ENCODE results near the gene P2RX5.
A peak's percentile ranks its signal among the peaks of the same experiment; 100 is the strongest.

The P2RX5 gene

DNA sequence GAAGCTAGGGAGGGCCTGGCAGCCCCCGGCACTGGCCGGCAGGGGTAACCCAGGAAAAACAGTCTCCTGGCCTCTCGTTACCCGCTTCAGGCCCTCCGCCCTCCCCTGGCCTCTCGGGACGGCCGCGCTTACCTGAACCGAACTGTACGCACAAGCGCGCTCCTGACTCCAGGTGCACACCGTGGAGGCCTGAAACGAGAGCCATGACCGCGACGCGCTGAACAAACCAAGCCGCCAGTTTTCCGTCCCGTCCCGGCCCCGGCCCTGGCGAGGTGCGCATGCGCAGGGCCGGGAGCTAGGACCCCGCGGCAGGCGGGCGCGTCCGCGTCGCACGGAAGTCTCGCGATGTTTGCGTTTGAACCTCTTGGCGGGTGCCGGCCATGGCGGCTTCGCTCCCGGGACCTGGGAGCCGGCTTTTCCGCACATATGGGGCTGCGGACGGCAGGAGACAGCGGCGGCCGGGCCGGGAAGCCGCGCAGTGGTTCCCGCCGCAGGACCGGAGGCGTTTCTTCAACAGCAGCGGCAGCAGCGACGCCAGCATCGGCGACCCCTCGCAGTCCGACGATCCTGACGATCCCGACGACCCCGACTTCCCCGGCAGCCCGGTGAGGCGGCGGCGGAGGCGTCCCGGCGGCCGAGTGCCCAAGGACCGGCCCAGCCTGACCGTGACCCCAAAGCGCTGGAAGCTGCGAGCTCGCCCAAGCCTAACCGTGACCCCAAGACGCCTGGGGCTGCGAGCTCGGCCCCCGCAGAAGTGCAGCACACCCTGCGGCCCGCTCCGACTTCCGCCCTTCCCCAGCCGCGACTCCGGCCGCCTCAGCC lies 27.8 kb upstream of the P2RX5 start, which contains the start of gene HASPIN:
Gene HASPIN, plus strand, starts transcription at position 348 of the 822 bp plus-strand sequence. Its CDS starts 33 bp downstream, at position 381.
- TF ChIP-seq, protein P1, sequence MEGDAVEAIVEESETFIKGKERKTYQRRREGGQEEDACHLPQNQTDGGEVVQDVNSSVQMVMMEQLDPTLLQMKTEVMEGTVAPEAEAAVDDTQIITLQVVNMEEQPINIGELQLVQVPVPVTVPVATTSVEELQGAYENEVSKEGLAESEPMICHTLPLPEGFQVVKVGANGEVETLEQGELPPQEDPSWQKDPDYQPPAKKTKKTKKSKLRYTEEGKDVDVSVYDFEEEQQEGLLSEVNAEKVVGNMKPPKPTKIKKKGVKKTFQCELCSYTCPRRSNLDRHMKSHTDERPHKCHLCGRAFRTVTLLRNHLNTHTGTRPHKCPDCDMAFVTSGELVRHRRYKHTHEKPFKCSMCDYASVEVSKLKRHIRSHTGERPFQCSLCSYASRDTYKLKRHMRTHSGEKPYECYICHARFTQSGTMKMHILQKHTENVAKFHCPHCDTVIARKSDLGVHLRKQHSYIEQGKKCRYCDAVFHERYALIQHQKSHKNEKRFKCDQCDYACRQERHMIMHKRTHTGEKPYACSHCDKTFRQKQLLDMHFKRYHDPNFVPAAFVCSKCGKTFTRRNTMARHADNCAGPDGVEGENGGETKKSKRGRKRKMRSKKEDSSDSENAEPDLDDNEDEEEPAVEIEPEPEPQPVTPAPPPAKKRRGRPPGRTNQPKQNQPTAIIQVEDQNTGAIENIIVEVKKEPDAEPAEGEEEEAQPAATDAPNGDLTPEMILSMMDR (IDR thresholded peaks at IDR 0.05; ENCODE audit: insufficient read depth, low read depth, low read length, missing control alignments): no peak
- peak within 1 kb of the TSS; percentile 95 for H3K4me3 ChIP-seq (ENCODE audit: low read length)
- DNase-seq (ENCODE audit: low read depth): peak; percentile 90

DNA sequence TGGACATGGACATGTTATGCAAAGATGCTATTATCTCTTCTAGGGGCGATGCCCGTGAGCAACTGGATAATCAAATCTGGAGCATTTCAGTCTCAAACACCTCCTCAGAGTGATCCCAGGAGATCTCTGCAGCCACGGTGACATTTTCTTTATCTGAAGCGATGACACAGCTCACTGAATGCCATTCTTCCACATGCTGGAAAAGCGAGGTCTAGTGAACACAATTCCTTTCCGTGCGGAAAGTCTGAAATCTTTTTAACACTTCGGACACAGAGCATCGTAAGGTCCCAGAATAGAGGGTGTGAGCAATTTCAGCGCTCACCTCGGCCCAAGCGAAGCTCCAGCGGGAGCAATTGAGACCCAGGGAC lies 27.2 kb upstream of the P2RX5 start:
- H3K4me3 ChIP-seq (ENCODE audit: low read length): peak overlapping the region; percentile 95
- DNase-seq (ENCODE audit: low read depth): no peak
- TF ChIP-seq, protein P1 (IDR thresholded peaks at IDR 0.05; ENCODE audit: insufficient read depth, low read depth, low read length, missing control alignments): no peak

DNA sequence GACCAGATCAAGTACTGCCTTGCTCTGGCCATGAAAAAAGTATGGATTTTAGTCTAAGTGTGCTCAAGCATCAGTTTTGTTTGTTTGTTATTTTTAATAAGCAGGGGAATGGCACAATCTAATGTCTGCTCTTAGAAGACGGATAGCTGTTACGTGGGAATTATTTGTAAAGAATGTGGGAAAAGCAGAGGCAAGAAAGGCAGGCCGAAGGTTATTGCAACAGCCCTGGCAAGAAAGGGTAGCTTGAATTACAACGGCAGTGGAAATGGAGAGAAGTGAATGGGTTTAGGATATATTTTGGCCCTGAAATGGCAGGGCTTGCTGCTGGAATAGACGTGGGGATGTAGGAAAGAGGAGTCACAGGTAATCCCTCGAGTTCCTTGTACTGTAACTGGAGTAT lies 26.8 kb upstream of the P2RX5 start:
- H3K4me3 ChIP-seq (ENCODE audit: low read length): peak overlapping the region; percentile 95
- DNase-seq (ENCODE audit: low read depth): no peak
- TF ChIP-seq, protein P1 (IDR thresholded peaks at IDR 0.05; ENCODE audit: insufficient read depth, low read depth, low read length, missing control alignments): no peak

DNA sequence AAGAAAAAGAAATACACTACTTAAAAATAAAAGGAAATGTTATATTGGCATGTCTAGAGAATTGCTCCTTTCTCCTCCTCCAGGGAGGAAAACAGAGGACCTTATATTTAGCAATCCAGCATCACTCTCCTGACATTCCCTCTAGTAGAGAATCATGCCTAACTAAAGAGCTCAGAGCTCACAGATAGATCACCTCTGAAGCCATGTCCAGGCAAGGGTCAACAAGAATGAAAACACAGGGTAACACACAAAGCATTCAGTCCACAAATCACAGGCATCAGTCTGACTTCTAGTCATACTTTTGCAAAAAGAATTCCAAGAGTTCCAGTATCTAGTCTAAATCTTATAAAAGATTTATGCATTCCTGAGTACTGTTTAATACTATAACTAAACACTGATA lies 23.3 kb upstream of the P2RX5 start:
- no peak overlapping the region for H3K4me3 ChIP-seq (ENCODE audit: low read length)
- TF ChIP-seq, protein P1 (IDR thresholded peaks at IDR 0.05; ENCODE audit: insufficient read depth, low read depth, low read length, missing control alignments): no peak
- no peak for DNase-seq (ENCODE audit: low read depth)

DNA sequence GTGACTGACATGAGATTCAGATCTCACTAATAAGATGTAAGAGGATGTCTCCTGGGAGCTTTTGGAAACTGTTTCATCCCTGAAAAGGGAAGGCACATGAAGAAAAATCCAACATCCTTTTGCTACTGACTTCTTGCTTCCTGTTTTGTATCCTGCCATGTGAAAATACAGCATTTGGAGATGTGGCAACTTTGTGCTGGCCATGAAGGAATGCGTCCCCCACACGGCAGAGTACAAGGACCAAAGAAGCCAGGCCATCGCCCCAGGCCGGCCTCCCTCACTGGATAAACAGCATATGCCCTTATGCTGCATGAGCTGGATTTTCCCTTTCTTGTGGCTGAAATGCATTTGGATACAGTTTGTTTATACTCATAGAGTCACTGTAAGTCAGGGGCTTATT lies 22.2 kb upstream of the P2RX5 start:
- no peak overlapping the region for H3K4me3 ChIP-seq (ENCODE audit: low read length)
- DNase-seq (ENCODE audit: low read depth): no peak
- TF ChIP-seq, protein P1 (IDR thresholded peaks at IDR 0.05; ENCODE audit: insufficient read depth, low read depth, low read length, missing control alignments): no peak

DNA sequence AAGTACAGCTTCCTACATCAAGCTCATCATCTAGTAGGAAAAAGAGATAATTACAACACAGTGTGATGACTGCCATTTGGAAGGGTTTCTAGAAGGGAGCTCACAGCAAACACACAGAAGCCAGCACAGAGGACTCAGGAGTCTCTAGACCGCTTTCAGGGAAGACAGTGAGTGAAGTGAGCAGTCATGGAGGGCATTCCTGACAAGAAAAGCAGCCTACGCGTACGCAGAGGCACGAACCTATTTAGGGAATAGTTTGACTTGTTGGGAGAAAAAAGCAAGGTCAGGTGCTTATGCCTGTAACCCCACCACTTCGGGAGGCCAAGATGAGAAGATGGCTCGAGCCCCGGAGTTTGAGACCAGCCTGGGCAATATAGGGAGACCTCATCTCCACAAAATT lies 19.3 kb upstream of the P2RX5 start:
- TF ChIP-seq, protein P1 (IDR thresholded peaks at IDR 0.05; ENCODE audit: insufficient read depth, low read depth, low read length, missing control alignments): no peak
- no peak for DNase-seq (ENCODE audit: low read depth)
- H3K4me3 ChIP-seq (ENCODE audit: low read length): no peak overlapping the region
